ENCODE measurements around the gene SLC12A7.

SLC12A7 gene

DNA sequence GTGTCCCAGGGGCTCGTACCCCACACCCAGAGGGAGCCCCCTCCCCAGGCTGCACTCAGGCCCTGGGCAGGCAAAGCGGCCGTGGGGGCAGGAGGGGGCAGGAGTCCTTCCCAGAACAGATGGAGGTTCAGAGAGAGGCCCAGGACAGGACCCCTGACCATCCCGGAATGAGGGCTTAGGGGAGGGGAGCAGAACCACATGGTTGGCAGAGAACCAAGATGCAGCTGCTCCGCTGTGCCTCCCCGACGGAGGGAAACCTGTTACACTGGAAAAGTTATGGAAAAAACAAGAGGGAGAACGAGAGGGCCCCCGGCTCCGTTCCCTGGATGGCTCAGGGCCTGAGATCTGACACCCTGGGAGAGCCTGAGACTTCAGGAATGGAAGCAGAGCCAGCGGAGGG is 22.7 kb downstream of the SLC12A7 start:
- H3K4me3 ChIP-seq (ENCODE audit: low read depth, low read length) = no peak overlapping the region
- DNase-seq (ENCODE audit: low read depth) = no peak
- TF ChIP-seq, protein P1, sequence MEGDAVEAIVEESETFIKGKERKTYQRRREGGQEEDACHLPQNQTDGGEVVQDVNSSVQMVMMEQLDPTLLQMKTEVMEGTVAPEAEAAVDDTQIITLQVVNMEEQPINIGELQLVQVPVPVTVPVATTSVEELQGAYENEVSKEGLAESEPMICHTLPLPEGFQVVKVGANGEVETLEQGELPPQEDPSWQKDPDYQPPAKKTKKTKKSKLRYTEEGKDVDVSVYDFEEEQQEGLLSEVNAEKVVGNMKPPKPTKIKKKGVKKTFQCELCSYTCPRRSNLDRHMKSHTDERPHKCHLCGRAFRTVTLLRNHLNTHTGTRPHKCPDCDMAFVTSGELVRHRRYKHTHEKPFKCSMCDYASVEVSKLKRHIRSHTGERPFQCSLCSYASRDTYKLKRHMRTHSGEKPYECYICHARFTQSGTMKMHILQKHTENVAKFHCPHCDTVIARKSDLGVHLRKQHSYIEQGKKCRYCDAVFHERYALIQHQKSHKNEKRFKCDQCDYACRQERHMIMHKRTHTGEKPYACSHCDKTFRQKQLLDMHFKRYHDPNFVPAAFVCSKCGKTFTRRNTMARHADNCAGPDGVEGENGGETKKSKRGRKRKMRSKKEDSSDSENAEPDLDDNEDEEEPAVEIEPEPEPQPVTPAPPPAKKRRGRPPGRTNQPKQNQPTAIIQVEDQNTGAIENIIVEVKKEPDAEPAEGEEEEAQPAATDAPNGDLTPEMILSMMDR (IDR thresholded peaks at IDR 0.05; ENCODE audit: control insufficient read depth, extremely low read depth, insufficient read depth) = no peak

DNA sequence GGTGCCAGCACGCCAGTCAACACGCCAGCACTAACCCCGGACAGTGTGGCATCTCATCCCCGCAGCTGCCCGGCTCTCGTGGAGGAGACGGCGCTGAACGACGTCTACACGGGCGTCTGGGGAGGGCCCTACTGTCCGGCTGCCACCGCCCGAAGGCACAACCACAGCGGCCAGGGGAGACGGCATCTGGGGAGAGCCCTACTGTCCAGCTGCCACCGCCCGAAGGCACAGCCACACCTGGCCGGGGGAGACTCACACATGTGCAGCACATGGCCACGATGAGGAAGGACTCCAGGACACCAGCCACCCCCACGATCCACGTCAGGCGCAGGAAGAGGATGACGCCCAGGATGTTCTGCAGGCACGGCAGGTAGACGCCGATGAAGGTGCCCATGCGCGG is 23.1 kb downstream of the SLC12A7 start:
- DNase-seq (ENCODE audit: low read depth) = no peak
- TF ChIP-seq, protein P1 (IDR thresholded peaks at IDR 0.05; ENCODE audit: control insufficient read depth, extremely low read depth, insufficient read depth) = no peak
- H3K4me3 ChIP-seq (ENCODE audit: low read depth, low read length) = no peak overlapping the region

DNA sequence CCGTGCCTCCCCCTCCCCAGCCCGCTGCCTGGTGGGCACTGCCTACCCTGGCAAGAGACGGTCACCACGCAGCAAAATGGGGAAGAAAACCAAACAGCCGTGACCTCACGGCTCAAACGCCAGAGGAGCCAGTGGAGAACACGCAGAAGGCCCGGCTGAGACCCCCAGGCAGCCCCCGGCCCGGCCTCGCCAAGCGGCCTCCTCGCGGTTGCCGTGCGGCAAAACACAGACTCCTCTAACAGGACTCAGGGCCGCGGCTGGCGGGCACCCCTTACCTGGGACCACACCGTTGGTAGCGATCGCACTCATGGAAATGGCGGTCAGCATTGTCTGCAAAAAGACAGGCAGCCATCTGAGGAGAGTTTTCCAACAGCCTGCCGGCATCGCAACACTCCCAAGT is 23.8 kb downstream of the SLC12A7 start:
- no peak for DNase-seq (ENCODE audit: low read depth)
- TF ChIP-seq, protein P1 (IDR thresholded peaks at IDR 0.05; ENCODE audit: control insufficient read depth, extremely low read depth, insufficient read depth) = no peak

DNA sequence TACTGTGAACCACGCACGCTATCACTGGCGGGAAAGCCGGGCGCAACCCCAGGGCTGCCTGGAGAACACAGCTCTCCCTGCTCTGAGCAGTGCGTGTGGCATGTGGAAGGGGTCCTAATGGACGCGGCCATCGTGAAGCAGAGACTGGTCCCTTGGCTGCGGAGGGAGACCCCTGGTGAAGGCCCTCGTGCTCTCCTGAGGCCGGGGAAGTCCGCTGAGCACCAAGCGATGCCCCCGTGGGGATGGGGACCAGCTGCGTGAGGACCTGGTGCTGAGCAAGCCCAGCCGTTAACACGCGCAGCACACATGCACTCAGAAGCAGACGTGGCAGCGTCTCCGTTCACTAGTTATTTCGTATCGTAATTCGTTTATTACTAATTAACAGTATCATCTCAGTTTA is 24.4 kb downstream of the SLC12A7 start:
- TF ChIP-seq, protein P1 (IDR thresholded peaks at IDR 0.05; ENCODE audit: control insufficient read depth, extremely low read depth, insufficient read depth) = no peak
- DNase-seq (ENCODE audit: low read depth) = no peak
- no peak overlapping the region for H3K4me3 ChIP-seq (ENCODE audit: low read depth, low read length)

More for the DNA sequence above, 23.8 kb downstream of the SLC12A7 start:
- no peak overlapping the region for H3K4me3 ChIP-seq (ENCODE audit: low read depth, low read length)

DNA sequence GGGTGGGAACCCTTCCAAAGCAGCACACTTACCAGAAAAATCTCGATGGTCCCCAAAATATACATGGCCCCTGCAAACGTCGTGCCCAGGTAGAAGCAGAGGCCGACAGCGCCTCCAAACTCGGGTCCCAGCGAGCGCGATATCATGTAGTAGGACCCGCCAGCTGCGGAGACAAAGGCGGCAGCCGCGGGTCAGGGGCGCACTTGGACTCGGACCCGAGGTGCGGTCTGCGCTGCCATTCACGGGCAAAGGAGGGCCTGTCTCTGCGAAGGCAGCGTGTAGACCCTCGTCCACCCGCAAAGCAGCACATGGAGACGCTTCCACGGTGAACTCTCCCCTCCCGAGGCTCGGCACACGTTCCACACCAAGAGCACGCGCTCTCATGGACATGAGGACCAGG is 25.0 kb downstream of the SLC12A7 start:
- no peak overlapping the region for H3K4me3 ChIP-seq (ENCODE audit: low read depth, low read length)
- no peak for DNase-seq (ENCODE audit: low read depth)
- TF ChIP-seq, protein P1 (IDR thresholded peaks at IDR 0.05; ENCODE audit: control insufficient read depth, extremely low read depth, insufficient read depth) = no peak

DNA sequence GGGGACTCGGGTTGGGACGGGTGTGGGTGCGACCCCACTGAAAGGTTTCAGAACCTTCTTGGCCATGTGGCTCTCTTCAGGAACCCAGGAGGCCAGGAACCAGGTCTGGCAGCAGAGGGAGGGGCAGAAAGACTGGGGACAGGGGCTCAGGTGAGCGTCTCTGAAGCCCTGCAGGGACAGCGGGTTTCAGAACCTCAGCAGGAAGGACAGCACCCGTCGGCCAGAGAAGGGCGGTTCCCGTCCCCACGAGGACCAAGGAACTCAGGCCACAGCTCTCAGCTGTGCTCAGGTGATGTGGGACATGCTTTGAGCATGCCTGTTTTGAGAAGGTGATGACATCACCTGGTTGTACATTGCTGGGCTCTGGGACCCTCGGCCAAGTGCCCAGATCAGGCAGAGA is 25.7 kb downstream of the SLC12A7 start:
- H3K4me3 ChIP-seq (ENCODE audit: low read depth, low read length) = no peak overlapping the region
- TF ChIP-seq, protein P1 (IDR thresholded peaks at IDR 0.05; ENCODE audit: control insufficient read depth, extremely low read depth, insufficient read depth) = no peak
- DNase-seq (ENCODE audit: low read depth) = no peak

DNA sequence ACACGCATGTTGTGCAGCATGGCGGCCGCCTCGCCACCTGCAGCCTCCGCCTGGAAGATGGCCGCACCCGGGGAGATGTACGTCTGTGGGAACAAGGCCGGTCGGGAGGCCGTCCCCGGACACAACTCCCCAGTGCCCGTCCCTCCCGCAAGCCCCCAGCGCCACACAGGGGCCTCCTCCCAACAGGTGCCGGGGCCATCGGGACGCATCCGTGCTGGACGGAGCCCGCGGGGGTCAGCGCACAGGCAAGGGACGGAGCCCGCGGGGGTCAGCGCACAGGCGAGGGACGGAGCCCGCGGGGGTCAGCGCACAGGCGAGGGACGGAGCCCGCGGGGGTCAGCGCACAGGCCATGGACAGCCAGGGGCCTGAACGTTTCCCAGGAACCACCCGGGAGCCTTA is 26.5 kb downstream of the SLC12A7 start:
- H3K4me3 ChIP-seq (ENCODE audit: low read depth, low read length) = no peak overlapping the region
- DNase-seq (ENCODE audit: low read depth) = no peak
- TF ChIP-seq, protein P1 (IDR thresholded peaks at IDR 0.05; ENCODE audit: control insufficient read depth, extremely low read depth, insufficient read depth) = no peak

All from LNCaP clone FGC (cell line).